Muscle layer of duodenum (tissue), 2 donors: Measurements from ENCODE around the gene LRGUK.

Source experiments
- H3K27ac ChIP-seq: one replicate; pipeline ENCODE4 v1.7.0; 2013; ENCODE audit warnings: mild to moderate bottlenecking, low read length
- H3K27me3 ChIP-seq: one replicate; pipeline ENCODE4 v1.7.0; 2013; ENCODE audit warnings: low read depth, mild to moderate bottlenecking, control low read depth, low read length
- H3K36me3 ChIP-seq, 2 donors: one replicate each; pipeline ENCODE4 v1.7.0; 2013; ENCODE audit warnings: low read length in 2 of 2, control low read depth in 1 of 2, mild to moderate bottlenecking in 1 of 2; ENCODE audit not compliant: insufficient read depth in 2 of 2, control insufficient read depth in 1 of 2
- H3K4me1 ChIP-seq, 2 donors: one replicate each; pipeline ENCODE4 v1.7.0; 2013; ENCODE audit warnings: low read length in 2 of 2, mild to moderate bottlenecking in 2 of 2, control low read depth in 1 of 2, moderate library complexity in 1 of 2; ENCODE audit not compliant: insufficient read depth in 2 of 2, control insufficient read depth in 1 of 2
- H3K4me3 ChIP-seq, 2 donors: one replicate each; pipeline ENCODE4 v1.7.0; 2013; ENCODE audit warnings: low read length in 2 of 2, low read depth in 1 of 2, mild to moderate bottlenecking in 1 of 2
- H3K9me3 ChIP-seq, 2 donors: one replicate each; pipeline ENCODE4 v1.7.0; 2013; ENCODE audit warnings: low read length in 2 of 2, control low read depth in 1 of 2, mild to moderate bottlenecking in 1 of 2; ENCODE audit not compliant: control insufficient read depth in 1 of 2
- donor health status: healthy.

Gene LRGUK

DNA sequence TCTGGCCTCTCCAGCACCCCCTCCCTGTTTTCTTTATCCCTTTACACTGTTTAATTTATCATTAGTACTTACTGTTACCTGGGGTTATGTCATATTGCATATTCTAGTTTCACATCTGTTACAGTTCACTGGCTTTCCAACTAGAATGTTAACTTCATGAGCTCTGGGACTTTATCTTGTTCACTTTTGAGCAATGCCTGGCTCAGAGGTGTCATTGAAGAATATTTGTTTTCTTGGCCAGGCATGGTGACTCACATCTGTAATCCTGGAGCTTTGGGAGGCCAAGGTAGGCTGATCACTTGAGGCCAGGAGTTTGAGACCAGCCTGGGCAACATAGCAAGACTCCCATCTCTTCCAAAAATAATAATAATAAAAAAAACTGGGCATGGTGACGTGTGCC lies 40.7 kb downstream of the LRGUK start:
- no peaks in the 10 kb centered on the region for H3K4me1 ChIP-seq
- no peak overlapping the region for H3K27ac ChIP-seq
- H3K4me3 ChIP-seq, result no peak overlapping the region
- no peaks in the 10 kb centered on the region for H3K36me3 ChIP-seq
- H3K27me3 ChIP-seq, result no peaks in the 10 kb centered on the region
- no peaks in the 10 kb centered on the region for H3K9me3 ChIP-seq

DNA sequence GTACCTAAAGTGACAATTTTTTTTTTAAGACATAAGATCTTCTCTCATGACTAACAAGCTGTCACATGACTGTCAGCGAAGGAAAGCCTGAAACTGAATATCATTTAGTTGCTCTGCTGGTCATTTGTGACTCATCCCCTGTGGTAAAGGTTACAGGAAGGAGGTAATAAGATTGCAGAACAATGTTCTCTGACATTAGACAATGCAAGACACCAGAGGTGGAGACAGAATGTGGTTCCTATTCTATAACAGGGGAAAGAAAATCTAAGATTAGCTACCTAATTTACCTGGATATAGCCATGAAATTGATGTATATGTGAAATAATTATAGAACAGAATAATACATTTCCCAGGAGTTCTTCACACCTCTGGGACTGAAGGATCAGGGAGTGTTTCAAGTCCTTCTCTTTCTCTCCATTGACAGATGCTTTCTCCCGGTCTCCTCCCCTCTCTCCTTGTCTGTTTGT lies 47.7 kb downstream of the LRGUK start:
- no peak overlapping the region for H3K4me3 ChIP-seq
- H3K36me3 ChIP-seq, result no peaks in the 10 kb centered on the region
- no peaks in the 10 kb centered on the region for H3K4me1 ChIP-seq
- no peaks in the 10 kb centered on the region for H3K27me3 ChIP-seq
- H3K9me3 ChIP-seq, result no peaks in the 10 kb centered on the region
- H3K27ac ChIP-seq, result no peak overlapping the region

DNA sequence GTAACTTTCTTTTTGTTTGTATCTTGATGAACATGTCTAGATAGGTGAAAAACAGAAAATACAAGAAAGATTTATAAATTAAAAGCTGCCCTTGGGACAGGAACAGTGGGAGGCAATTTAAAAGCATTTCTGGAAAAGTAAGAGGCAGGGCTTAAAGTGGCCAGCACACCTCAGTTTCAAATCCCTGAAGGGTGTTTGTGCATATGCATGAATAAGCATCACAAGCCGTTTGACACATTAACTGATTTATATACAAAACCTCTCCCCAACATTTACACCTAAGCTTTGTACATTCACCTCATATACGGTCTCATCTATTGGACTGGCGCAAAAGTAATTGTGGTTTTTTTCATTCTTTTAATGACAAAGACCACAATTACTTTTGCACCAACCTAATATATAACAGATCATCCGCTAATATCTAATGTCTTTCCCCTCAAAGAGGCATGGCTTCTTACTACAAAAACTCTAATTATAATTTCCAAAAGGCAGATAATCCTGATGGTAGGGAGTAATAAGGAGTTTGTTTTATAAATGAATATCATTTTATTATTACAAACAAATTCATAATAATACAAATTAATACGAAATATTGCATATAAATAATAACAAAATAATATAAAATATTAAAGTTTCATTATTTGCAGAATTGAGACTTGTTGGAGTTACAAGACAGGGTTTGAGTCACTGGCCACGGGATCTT lies 48.3 kb downstream of the LRGUK start:
- Histone ChIP-seq H3K27ac (no peak overlapping the region), H3K36me3 (no peaks in the 10 kb centered on the region), H3K27me3 (no peaks in the 10 kb centered on the region), H3K4me1 (no peaks in the 10 kb centered on the region), H3K9me3 (no peaks in the 10 kb centered on the region), H3K4me3 (no peak overlapping the region)

DNA sequence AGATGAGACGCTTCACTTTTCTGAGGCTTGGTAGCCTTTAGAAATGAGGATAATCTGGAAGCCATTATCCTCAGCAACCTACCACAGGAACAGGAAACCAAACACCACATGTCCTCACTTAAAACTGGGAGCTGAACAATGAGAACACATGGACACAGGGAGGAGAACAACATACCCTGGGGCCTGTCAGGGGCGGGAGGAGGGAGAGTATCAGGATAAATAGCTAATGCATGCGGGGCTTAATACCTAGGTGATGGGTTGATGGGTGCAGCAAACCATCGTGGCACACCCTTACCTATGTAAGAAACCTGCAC lies 48.9 kb downstream of the LRGUK start:
- H3K27ac ChIP-seq, result no peak overlapping the region
- H3K4me1 ChIP-seq, result no peaks in the 10 kb centered on the region

DNA sequence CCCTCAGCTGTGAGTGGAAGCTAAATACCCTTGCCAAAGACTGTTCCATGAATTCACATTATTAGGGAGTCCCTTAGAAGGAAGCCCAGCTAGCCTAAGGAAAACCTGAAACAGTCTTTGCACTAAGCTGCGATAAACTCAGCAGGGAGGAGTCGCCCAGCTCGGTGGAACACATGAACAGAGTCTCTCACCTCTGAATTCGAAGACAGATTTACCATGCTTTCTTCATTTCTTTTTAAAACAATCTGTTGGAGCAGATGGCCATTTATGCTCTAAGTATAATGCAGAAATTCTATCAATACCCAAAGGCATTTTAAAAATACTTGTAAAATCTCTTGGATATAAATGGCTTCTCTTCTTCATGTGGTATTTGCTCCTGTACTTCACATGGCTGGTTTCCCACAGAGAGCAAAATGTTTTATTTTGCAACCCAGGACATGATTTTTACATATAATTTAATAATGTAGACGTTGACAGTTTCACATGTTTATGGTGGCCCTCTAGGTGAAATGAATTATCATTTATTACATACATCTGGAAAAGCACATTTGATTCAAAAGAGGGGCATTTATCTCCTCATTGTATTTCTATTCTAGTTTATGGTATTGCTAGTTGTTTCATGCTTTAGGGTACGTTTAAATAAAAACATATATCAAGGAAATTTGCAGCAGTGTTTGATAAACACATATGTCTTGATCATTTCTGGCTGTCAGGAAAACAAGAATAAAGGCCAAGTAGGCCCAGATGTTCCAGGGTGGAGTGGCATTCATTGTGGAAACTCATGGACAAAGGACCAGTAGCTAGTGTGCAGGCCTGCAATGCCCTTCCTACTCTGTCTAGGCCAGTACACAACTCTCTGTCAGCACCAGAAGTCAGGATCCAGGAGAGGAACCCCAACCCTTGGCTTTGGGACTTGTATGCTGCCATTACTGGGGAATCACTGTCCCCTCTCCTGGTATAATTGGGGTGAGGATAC lies 52.2 kb downstream of the LRGUK start:
- Histone ChIP-seq H3K27me3 (no peaks in the 10 kb centered on the region), H3K4me1 (no peaks in the 10 kb centered on the region), H3K36me3 (no peaks in the 10 kb centered on the region), H3K4me3 (no peak overlapping the region), H3K9me3 (no peaks in the 10 kb centered on the region), H3K27ac (no peak overlapping the region)

More for the DNA sequence above, 48.9 kb downstream of the LRGUK start:
- Histone ChIP-seq H3K36me3 (no peaks in the 10 kb centered on the region), H3K27me3 (no peaks in the 10 kb centered on the region), H3K9me3 (no peaks in the 10 kb centered on the region), H3K4me3 (no peak overlapping the region)

DNA sequence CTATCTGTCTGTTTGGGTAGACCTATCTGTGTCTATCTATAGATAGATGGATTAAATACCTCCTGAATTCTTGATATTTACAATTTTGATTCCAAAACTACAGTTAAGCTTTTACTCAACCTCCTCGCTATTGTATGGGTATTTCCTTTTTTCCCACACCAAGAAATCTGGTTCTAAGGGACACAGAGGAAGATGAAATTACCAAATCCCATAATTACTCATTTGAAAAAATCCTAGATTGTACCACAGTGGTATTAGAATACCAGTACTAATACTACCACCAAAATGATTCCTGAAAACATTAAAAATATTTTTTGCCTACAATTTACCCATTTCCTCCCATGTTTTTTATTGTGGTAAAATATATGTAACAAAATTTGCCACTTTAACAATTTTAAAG lies 53.2 kb downstream of the LRGUK start:
- no peak overlapping the region for H3K4me3 ChIP-seq
- no peaks in the 10 kb centered on the region for H3K36me3 ChIP-seq
- no peak overlapping the region for H3K27ac ChIP-seq
- H3K27me3 ChIP-seq, result no peaks in the 10 kb centered on the region
- H3K9me3 ChIP-seq, result no peaks in the 10 kb centered on the region
- H3K4me1 ChIP-seq, result no peaks in the 10 kb centered on the region

DNA sequence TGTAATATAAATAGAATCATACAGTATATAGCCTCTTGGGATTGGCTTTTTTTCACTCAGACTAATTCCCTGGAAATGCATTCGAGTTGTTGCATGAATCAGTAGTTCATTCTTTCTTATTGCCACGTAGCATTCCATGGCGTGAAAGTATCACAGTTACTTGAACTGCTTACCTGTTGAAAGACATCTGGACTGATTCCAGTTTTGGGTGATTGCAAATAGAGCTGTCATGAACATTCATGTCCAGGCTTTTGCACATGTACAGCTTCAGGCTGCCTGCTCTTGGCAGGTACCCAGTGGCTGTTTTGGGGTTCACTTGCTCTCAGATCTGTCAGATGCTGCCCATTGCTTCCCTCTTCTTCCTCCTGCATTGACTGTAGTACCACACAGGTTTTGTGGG lies 54.9 kb downstream of the LRGUK start:
- Histone ChIP-seq H3K27me3 (no peaks in the 10 kb centered on the region), H3K36me3 (no peaks in the 10 kb centered on the region), H3K4me3 (no peak overlapping the region), H3K4me1 (no peaks in the 10 kb centered on the region), H3K27ac (no peak overlapping the region), H3K9me3 (no peaks in the 10 kb centered on the region)

DNA sequence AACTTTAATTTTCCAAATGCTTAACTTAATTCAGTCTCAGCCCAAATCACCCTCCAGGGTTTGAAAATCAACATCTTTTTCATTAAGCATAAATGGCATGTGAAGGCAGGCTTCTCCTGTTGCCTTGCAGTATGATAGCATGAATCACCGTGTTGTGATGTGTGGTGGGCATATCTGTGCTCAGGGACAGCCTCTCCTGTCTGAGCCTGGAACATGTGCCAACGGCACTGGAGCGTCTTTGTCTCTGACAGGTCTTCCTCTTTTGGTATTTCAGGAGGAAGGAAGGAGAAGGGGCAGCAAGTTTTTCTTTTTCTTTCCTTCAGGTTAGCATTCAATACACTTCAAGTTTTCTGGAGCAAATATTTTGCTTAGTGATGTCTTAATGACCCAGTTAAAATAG lies 57.6 kb downstream of the LRGUK start:
- Histone ChIP-seq H3K4me1 (no peaks in the 10 kb centered on the region), H3K9me3 (no peaks in the 10 kb centered on the region), H3K27me3 (no peaks in the 10 kb centered on the region), H3K27ac (no peak overlapping the region), H3K4me3 (no peak overlapping the region), H3K36me3 (no peaks in the 10 kb centered on the region)

DNA sequence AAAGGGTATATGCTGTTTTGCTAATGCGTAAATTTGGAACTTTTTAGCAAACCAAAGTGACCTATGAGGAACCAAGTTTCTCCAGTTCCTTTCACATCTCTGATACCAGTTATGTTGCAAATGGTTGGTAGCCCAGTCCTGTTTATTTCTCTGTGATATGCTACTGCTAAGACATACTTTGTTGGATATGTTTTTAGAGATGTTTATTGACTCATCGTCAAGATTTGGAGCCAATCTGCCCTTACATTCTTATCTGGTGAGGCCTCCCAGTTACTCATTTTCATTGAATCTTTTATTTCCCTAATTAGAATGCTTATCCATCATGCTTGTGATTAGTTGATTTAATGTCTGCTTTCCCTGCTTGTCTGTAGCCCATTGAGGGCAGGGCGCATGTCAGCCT lies 58.9 kb downstream of the LRGUK start:
- Histone ChIP-seq H3K9me3 (no peaks in the 10 kb centered on the region), H3K27me3 (no peaks in the 10 kb centered on the region), H3K36me3 (no peaks in the 10 kb centered on the region), H3K27ac (no peak overlapping the region), H3K4me1 (no peaks in the 10 kb centered on the region), H3K4me3 (no peak overlapping the region)

DNA sequence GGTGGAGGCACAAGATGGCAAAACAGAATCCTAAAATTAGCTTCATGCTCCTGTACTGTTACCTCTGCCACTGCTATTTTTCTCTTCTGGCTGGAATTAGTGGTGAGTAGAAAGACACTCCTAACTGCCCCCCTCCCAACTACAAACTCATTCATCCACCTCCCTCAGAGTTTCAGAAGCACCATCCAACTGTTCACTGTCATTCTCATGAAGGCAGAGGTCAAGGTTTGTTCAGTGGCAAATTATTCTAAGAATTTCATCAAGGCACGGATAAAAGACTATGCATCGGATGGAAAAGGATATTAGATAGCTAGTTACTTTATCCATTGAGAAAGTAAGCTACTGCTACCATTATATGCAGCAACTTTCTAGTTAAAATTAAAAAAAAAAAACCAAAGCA lies 59.7 kb downstream of the LRGUK start:
- H3K27me3 ChIP-seq, result no peaks in the 10 kb centered on the region
- no peaks in the 10 kb centered on the region for H3K36me3 ChIP-seq

DNA sequence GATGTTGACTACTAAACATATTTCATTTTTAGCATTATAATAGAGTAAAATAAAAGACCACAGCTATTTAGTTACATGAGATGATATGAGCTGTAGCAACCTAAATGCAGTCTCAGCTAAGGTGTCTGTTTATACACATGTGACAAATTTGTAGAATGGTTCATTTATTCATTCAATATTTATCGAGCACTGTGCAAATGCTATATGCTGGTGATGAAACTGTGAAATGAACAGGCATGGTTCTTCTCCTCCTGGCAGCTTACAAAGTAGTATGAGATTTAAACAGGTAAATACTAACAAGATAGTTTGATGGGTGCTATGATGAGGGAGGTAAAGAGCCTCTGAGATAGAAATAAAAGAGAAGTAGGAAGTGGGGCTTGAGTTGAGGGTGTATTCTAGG lies 60.8 kb downstream of the LRGUK start:
- Histone ChIP-seq H3K4me3 (no peak overlapping the region), H3K27me3 (no peaks in the 10 kb centered on the region), H3K9me3 (no peaks in the 10 kb centered on the region), H3K27ac (no peak overlapping the region), H3K36me3 (no peaks in the 10 kb centered on the region), H3K4me1 (no peaks in the 10 kb centered on the region)

More for the DNA sequence above, 59.7 kb downstream of the LRGUK start:
- H3K9me3 ChIP-seq, result no peaks in the 10 kb centered on the region
- no peaks in the 10 kb centered on the region for H3K4me1 ChIP-seq
- H3K27ac ChIP-seq, result no peak overlapping the region
- no peak overlapping the region for H3K4me3 ChIP-seq
